GM12864 (cell line): ENCODE data around the gene PLCD3.

Source experiments
- DNase-seq: peaks from one replicate; pipeline ENCODE4 v3.0.0-alpha.2; 2011; ENCODE audit warnings: low read depth
- H3K4me3 ChIP-seq: 2 replicates; pipeline ENCODE4 v1.5.1; 2011; ENCODE audit warnings: mild to moderate bottlenecking, low read depth, low read length, control low read depth
- TF ChIP-seq, protein P1 (sequence below): IDR thresholded peaks from 2 replicates; pipeline ENCODE4 v1.5.1; 2011; ENCODE audit warnings: low read depth, mild to moderate bottlenecking, moderate library complexity, low read length, control low read depth, inconsistent platforms; ENCODE audit errors: missing control alignments

PLCD3 gene

DNA sequence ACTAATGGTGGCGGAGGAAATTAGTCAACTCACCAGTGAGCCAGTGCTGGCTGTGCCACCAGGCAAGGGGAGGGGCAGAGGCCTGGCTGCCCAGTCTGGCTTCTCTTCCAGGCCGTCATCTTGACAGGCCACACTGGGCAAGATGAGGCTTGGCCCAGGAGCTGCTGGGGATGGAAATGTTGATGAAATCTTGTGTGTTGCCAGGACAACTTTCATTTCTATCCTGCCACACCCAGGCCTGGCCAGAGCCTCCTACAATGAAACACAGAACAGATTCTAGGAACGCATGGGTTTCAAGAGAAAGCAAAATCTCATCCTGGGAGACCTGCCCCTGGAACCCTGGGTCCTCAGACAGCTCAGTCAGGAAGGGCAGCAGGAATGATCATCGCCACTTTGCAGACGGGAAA, 38.6 kb upstream of the PLCD3 start:
- TF ChIP-seq, protein P1, sequence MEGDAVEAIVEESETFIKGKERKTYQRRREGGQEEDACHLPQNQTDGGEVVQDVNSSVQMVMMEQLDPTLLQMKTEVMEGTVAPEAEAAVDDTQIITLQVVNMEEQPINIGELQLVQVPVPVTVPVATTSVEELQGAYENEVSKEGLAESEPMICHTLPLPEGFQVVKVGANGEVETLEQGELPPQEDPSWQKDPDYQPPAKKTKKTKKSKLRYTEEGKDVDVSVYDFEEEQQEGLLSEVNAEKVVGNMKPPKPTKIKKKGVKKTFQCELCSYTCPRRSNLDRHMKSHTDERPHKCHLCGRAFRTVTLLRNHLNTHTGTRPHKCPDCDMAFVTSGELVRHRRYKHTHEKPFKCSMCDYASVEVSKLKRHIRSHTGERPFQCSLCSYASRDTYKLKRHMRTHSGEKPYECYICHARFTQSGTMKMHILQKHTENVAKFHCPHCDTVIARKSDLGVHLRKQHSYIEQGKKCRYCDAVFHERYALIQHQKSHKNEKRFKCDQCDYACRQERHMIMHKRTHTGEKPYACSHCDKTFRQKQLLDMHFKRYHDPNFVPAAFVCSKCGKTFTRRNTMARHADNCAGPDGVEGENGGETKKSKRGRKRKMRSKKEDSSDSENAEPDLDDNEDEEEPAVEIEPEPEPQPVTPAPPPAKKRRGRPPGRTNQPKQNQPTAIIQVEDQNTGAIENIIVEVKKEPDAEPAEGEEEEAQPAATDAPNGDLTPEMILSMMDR: no peak
- no peak overlapping the region for H3K4me3 ChIP-seq
- DNase-seq: no peak

DNA sequence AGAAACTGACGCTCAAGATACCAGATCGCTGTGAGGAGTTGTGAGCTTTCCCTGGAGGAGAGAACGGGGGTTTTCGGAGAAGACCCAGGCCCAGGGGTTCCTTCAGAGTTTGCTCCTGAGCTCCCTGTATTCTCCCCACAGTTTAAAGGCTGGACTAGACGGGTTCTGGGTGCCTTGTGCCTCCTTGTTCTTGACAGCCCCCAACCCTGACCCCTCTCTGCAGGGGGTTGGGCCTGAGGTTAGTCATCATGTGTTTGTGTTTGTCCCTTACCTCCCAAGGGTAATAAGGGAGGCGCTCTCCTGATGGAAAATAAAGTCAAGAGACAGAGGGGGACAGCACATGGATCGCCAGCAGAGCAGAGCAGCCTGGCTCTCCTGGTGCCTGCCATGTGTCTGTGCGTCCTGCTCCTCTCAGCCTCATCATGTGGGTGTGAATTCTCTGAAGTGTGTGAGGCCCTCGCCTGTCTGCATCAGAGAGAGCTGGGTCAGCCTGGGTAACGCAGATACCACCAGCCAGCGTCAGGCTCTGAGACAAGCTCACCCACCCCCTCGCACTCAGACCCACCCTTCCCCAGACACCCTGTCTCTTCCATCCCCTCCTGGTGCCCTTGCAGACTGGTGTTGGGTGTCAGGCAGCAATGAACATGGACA, 38.1 kb upstream of the PLCD3 start:
- DNase-seq: no peak
- TF ChIP-seq, protein P1: no peak
- no peak overlapping the region for H3K4me3 ChIP-seq

DNA sequence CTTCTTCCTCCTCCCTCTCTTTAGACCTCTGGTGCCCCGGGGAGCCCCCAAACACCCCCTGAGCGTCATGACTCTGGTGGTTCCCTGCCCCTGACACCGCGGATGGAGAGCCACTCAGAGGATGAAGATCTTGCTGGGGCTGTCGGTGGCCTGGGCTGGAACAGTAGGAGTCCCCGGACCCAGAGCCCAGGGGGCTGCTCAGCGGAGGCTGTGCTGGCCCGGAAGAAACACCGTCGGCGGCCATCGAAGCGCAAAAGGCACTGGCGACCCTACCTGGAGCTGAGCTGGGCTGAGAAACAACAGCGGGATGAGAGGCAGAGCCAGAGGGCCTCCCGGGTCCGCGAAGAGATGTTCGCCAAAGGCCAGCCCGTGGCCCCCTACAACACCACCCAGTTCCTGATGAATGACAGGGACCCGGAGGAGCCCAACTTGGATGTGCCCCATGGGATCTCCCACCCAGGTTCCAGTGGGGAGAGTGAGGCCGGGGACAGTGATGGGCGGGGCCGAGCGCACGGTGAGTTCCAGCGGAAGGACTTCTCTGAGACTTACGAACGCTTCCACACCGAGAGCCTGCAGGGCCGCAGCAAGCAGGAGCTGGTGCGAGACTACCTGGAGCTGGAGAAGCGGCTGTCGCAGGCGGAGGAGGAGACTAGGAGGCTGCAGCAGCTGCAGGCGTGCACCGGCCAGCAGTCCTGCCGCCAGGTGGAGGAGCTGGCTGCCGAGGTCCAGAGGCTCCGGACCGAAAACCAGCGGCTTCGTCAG, 36.9 kb upstream of the PLCD3 start:
- TF ChIP-seq, protein P1: no peak
- DNase-seq: no peak
- H3K4me3 ChIP-seq: no peak overlapping the region

DNA sequence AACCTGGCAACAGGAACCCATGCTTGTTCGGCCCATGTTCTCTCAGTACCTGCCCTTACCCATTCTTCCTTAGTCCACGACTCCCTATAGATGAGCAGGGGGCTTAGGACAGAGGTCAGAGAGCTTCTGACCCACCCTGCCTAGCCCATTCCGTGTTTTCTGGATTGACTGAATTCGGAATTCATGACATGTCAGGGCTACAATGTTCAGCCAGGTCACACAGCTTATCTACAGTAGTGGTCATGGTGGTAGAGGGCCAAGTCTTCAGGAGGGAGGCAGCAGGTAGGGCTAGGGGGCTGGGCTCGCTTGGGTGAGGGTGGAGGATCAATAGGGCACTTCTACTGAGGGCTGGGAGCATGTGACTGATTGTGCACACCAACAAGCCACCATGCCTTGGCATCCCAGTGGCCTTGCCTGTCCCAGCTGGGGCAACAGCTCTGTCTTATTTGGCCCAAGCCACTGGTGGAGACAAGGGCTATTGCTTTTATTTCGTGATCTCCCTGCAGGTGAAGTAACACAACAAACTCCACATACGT, 32.5 kb upstream of the PLCD3 start:
- DNase-seq: no peak
- TF ChIP-seq, protein P1: no peak
- H3K4me3 ChIP-seq: no peak overlapping the region

DNA sequence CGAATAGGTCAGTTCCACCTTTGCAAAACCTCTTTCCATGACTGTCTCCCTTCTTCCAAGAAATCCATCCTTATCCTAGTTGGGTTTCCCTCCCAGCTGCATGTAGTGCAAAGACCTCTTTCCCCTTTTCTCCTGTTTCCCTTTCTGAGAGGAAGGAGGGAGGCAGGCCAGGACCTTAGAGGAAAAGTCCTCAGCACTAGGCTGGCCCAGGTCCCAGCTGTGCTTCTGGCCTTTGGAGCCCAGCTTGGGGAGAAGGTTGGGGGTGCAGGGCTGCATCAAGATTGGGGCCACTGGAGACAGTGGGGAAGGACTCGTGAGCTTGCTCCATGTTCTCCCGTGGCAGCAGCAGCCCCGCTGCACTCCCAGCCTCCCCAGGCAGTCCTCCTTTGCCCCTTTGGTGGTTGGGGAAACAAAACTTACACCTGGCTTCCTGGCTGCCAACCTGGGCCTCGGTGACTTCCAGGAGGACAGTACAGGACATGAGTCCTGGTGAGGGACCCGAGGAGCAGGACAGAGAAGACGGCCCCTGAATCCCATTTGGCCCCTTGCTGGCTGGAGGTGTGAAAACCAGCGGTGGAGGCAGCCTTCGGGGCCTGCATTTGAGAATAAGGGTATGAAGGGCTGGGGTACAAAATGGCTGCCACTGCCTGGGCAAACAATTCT, 29.8 kb upstream of the PLCD3 start:
- TF ChIP-seq, protein P1: no peak
- peak overlapping the region; percentile 70 for H3K4me3 ChIP-seq
- DNase-seq: no peak

DNA sequence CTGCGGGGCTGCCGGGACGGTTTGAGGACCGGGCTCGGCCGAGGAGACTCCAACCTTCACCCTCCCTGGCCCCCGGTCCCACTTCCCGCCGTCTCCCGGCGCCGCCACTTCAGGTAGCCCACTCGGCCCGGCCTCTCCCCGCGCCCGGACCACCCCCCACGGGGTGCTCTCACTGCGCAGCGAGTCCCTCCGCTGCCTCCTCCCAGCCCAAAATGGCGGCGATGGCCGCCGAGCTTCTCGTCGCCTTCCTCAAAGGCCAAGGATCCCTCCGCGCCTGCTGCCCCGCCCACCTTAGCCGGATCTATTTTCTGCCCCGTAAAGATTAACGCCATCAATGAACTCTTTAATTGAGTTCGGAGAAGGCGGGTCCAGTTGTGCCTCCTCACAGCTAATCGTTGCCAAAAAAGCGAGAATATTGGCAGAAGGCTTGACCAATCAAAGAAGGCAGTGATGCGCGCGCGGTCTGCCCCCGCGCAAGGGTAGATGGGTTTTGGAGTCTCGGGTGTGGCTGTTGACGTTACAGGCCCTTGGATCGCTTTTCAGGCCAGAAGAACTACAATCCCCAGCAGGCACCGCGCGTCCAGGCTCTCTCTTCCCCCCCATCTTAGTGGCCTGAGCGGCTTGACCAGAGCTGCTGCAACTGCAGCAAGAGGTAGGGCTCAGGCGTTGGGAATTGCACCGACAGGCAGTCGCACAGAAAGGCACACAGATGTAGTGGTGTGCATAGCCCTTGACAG, 29.1 kb upstream of the PLCD3 start, which contains the start of gene HEXIM2:
Gene HEXIM2 (plus strand): TSS at position 588 of the 737 bp plus-strand sequence. CDS start 919 bp downstream, outside the sequence.
- TF ChIP-seq, protein P1: no peak
- H3K4me3 ChIP-seq: peak within 1 kb of the TSS; percentile 83
- DNase-seq: peak; percentile 100
